ENCODE measurements around the gene AATF.

The AATF gene

GRCh38 chr17:37052450-37052849 lies 103.7 kb downstream of the AATF start:
- Histone ChIP-seq H3K36me3 (peaks cover 12% of the 10 kb centered on the region), H3K9me3 (no peaks in the 10 kb centered on the region), H3K4me1 (peaks cover 4% of the 10 kb centered on the region; the same call in 1 of the 2 replicates), H3K27me3 (no peaks in the 10 kb centered on the region), H3K4me3 (ENCODE audit: low read depth, low read length) (no peak overlapping the region)
- DNase-seq = no peak
- no peak for TF ChIP-seq CTCF (IDR thresholded peaks at IDR 0.05; ENCODE audit: low read depth, low read length)

GRCh38 chr17:37054894-37055293 lies 106.1 kb downstream of the AATF start:
- no peaks in the 10 kb centered on the region for H3K9me3 ChIP-seq
- H3K36me3 ChIP-seq = peaks cover 15% of the 10 kb centered on the region
- no peak overlapping the region for H3K4me3 ChIP-seq (ENCODE audit: low read depth, low read length)
- DNase-seq = no peak
- TF ChIP-seq CTCF (IDR thresholded peaks at IDR 0.05; ENCODE audit: low read depth, low read length) = no peak
- H3K27me3 ChIP-seq = no peaks in the 10 kb centered on the region
- H3K4me1 ChIP-seq = peaks cover 4% of the 10 kb centered on the region; the same call in 1 of the 2 replicates

- no peak for TF ChIP-seq CTCF (IDR thresholded peaks at IDR 0.05; ENCODE audit: low read depth, low read length)
- no peaks in the 10 kb centered on the region for H3K9me3 ChIP-seq
- peaks cover 4% of the 10 kb centered on the region; the same call in 1 of the 2 replicates for H3K4me1 ChIP-seq
- H3K27me3 ChIP-seq = no peaks in the 10 kb centered on the region
- peaks cover 13% of the 10 kb centered on the region for H3K36me3 ChIP-seq
- H3K4me3 ChIP-seq (ENCODE audit: low read depth, low read length) = no peak overlapping the region
- no peak for DNase-seq
Observed at GRCh38 chr17:37056622-37057021, 107.9 kb downstream of the AATF start.

GRCh38 chr17:37059493-37059892 lies 110.7 kb downstream of the AATF start:
- peaks cover 13% of the 10 kb centered on the region for H3K36me3 ChIP-seq
- H3K9me3 ChIP-seq = no peaks in the 10 kb centered on the region
- no peak overlapping the region for H3K4me3 ChIP-seq (ENCODE audit: low read depth, low read length)
- no peaks in the 10 kb centered on the region for H3K27me3 ChIP-seq
- peaks cover 4% of the 10 kb centered on the region for H3K4me1 ChIP-seq
- no peak for DNase-seq
- no peak for TF ChIP-seq CTCF (IDR thresholded peaks at IDR 0.05; ENCODE audit: low read depth, low read length)

GRCh38 chr17:37060094-37060493 lies 111.3 kb downstream of the AATF start:
- no peak for TF ChIP-seq CTCF (IDR thresholded peaks at IDR 0.05; ENCODE audit: low read depth, low read length)
- H3K36me3 ChIP-seq = peaks cover 13% of the 10 kb centered on the region
- no peaks in the 10 kb centered on the region for H3K9me3 ChIP-seq
- peaks cover 4% of the 10 kb centered on the region for H3K4me1 ChIP-seq
- no peak overlapping the region for H3K4me3 ChIP-seq (ENCODE audit: low read depth, low read length)
- DNase-seq = no peak
- H3K27me3 ChIP-seq = no peaks in the 10 kb centered on the region

- no peaks in the 10 kb centered on the region; the same call in 1 of the 2 replicates for H3K4me1 ChIP-seq
- no peaks in the 10 kb centered on the region for H3K9me3 ChIP-seq
- H3K36me3 ChIP-seq = peaks cover 13% of the 10 kb centered on the region
- H3K27me3 ChIP-seq = no peaks in the 10 kb centered on the region
- DNase-seq = no peak
- TF ChIP-seq CTCF (IDR thresholded peaks at IDR 0.05; ENCODE audit: low read depth, low read length) = no peak
- no peak overlapping the region for H3K4me3 ChIP-seq (ENCODE audit: low read depth, low read length)
Observed at GRCh38 chr17:37060928-37061327, 112.2 kb downstream of the AATF start.

Data from BE2C (cell line).